ENCODE data around the gene NAPB. TPM values are rescaled to one million over a fixed set of nuclear protein-coding genes. Genes with fewer than 3 reads are reported as not detected.
A peak's percentile ranks its signal among the peaks of the same experiment; 100 is the strongest.
"Not testable (repeated sequence)": the region's sequence is repeated elsewhere in the genome, so short reads cannot be mapped to it uniquely, and the experiment has no call there.

NAPB gene
- 1 to 10 TPM; 6.1 to 8.1 TPM for total RNA-seq

DNA sequence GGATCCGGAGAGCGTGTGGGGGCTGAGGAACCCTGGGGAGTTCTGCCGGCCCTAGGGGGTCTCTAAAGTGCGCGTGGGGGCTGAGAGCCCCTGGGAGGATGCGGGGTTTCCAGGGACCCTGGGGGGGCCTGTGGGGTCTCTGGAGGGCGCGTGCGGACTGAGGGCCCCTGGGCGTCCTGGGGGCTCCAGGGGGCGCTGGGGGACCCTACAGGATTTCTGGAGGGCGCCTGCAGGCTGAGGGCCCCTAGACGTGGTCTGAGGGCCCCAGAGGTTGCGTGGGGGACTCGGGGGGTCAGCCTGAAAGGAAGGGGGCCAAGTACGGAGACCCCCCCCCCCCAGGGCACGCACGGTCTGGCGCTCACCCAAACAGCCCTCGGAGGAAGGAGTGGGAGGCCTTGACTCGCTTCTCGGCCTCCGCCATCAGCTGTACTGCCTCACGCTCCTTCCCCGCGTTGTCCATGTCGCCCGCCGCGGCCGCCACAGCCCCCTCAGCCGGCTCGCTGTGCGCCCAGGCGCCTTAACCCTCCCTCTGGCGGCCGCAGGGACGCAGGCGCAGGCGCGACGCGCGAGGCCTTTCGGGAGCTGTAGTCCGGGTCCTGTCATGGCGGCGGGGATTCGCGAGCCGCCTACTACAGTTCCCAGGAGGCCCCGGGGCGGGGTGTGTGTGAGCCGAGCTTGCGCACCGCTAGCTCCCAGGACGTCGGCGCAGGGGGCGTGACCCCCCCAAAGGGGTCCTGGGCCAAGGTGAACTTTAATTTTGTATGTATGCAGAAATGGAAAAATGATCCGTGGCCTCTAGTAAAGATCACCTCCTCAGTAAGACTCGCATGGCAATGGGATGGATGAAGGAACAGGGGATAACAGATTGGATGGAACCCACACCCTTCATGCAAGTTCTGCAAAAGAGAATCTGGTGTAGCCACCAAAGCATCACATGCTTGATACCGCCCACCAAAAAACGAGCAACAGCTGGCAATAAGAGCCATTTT is at the start of gene NAPB:
Gene NAPB (minus strand): TSS at position 546 of the 989 bp plus-strand sequence. CDS start 86 bp downstream, at position 460.
- CTCF ChIA-PET = interaction anchor here (0.6 to 2.9 kb wide), 9 partner anchors 10 to 72 kb away, joined by 3 to 9 read pairs (median 4); no protein-coding TSS in a partner anchor
- DNase-seq (peak; percentile 96), ATAC-seq (peak; percentile 99)
- H3K9me3 Mint-ChIP-seq (ENCODE audit: low read depth) = no peaks in the 10 kb centered on the region
- intact Hi-C loops (cut with DNase I, micrococcal nuclease) = loop anchor here (1.0 to 10.0 kb wide), 8 partner anchors 25 to 276 kb away; partner anchors contain the start of genes GZF1 (in 1 of the 2) and NXT1 (in 1 of the 2)
- POLR2A ChIA-PET = interaction anchor here (0.5 to 1.3 kb wide), 8 partner anchors 22 to 1509 kb away, joined by 3 to 15 read pairs (median 4); partner anchors contain the start of gene NXT1
- H3K27ac Mint-ChIP-seq = peak within 1 kb of the TSS; percentile 60
- no peaks in the 10 kb centered on the region for H3K36me3 Mint-ChIP-seq (ENCODE audit: low read depth)
- peak within 1 kb of the TSS; percentile 86 for H3K4me3 Mint-ChIP-seq
- peaks cover 26% of the 10 kb centered on the region for H3K4me1 Mint-ChIP-seq
- H3K27me3 Mint-ChIP-seq = peaks cover 8% of the 10 kb centered on the region

DNA sequence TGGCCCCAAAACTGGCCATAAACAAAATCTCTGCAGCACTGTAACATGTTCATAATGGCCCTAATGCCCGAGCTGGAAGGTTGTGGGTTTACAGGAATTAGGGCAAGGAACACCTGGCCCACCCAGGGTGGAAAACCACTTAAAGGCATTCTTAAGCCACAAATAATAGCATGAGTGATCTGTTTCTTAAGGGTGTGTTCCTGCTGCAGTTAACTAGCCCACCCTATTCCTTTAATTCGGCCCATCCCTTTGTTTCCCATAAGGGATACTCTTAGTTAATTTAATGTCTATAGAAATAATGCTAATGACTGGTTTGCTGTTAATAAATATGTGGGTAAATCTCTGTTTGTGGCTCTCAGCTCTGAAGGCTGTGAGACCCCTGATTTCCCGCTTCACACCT is 45.7 kb upstream of the NAPB start:
- CTCF ChIA-PET; ATAC-seq; intact Hi-C loops (cut with DNase I, micrococcal nuclease); H3K4me1 Mint-ChIP-seq; POLR2A ChIA-PET; H3K4me3 Mint-ChIP-seq; H3K27ac Mint-ChIP-seq; H3K36me3 Mint-ChIP-seq (ENCODE audit: low read depth); DNase-seq: not testable (repeated sequence)
- peaks cover 25% of the 10 kb centered on the region for H3K27me3 Mint-ChIP-seq
- peaks cover 15% of the 10 kb centered on the region for H3K9me3 Mint-ChIP-seq (ENCODE audit: low read depth)

DNA sequence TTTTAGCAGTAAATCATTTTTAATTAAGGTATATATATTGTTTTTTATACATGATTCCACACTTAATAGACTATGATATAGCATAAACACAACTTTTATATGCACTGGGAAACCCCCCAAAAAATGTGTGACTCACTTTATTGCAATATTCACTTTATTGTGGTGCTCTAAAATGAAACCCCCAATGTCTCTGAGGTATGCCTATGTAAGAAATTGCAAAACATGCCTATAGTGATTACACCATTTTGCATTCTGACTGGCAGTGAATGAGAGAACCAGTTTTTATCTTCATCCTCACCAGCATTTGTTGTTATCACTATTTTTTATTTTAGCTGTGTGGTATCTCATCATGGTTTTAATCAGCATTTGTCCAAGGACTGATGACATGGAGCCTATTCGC is 39.9 kb upstream of the NAPB start:
- POLR2A ChIA-PET = no interaction called here
- no peak for DNase-seq
- H3K4me3 Mint-ChIP-seq = no peak overlapping the region
- peaks cover 6% of the 10 kb centered on the region for H3K9me3 Mint-ChIP-seq (ENCODE audit: low read depth)
- H3K4me1 Mint-ChIP-seq = peaks cover 4% of the 10 kb centered on the region
- no peak for ATAC-seq
- H3K36me3 Mint-ChIP-seq (ENCODE audit: low read depth) = peaks cover 3% of the 10 kb centered on the region
- H3K27me3 Mint-ChIP-seq = peaks cover 18% of the 10 kb centered on the region
- H3K27ac Mint-ChIP-seq = no peak overlapping the region
- CTCF ChIA-PET = no interaction called here
- intact Hi-C loops (cut with DNase I, micrococcal nuclease) = no loop called here

DNA sequence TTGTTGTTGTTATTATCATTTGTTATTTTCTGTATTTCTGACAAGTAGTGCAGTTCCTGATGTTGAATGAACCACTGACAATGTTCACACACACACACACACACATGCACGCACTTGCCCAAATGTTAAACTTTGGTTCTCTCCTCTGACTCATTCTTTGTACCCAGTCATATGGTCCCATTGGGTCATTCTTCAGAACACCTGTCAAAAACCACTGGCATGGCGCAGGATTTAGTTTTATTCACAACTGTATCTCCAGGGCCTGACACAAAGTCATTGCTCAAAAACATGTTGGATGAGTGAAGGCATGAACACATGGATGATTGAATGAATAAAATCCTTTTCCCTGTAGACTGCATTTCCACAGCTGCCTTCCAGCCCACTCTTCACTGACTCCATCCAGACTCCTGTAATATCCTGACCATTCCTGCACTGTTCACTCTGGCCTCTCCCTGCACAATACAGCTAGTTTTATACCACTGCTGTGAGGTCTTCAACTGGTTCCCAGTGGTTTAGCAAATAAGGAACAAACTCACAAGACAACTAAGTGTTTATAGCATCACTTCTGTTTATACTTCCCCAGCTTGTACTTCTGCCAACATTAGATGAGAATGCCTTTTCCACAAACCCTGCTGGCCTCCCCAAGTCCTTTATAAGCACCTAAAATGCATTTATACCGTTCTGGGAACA is 38.3 kb upstream of the NAPB start:
- POLR2A ChIA-PET = no interaction called here

DNA sequence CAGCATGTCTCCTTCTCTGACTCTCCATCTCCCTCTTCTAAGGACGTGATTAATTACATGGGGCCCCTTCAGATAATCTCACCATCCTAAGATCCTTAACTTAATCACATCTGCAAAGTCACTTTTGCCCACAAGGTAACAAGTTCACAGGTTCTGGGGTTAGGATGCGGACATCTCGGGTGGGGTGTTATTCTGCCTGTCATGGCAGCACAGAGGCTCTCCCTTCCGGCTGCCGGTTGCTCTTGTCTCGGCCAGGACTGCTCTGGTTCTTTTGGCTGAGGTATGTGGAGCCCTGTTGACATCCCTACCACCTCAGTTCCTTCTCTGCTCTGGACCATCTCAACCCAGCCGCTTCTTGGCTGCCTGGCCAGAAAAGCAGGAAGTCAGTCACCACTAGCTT is 35.6 kb upstream of the NAPB start:
- CTCF ChIA-PET = interaction anchor here (0.6 kb wide), 1 partner anchor 12 kb away, joined by 3 read pairs; no protein-coding TSS in a partner anchor
- no peak overlapping the region for H3K27ac Mint-ChIP-seq
- POLR2A ChIA-PET = no interaction called here

More for the DNA sequence above, 38.3 kb upstream of the NAPB start:
- intact Hi-C loops (cut with DNase I, micrococcal nuclease) = no loop called here
- H3K9me3 Mint-ChIP-seq (ENCODE audit: low read depth) = peaks cover 2% of the 10 kb centered on the region
- CTCF ChIA-PET = no interaction called here
- ATAC-seq (peak; percentile 26), DNase-seq (no peak)
- peaks cover 7% of the 10 kb centered on the region for H3K4me1 Mint-ChIP-seq
- peaks cover 13% of the 10 kb centered on the region for H3K27me3 Mint-ChIP-seq
- H3K27ac Mint-ChIP-seq = no peak overlapping the region
- no peaks in the 10 kb centered on the region for H3K36me3 Mint-ChIP-seq (ENCODE audit: low read depth)
- H3K4me3 Mint-ChIP-seq = no peak overlapping the region

DNA sequence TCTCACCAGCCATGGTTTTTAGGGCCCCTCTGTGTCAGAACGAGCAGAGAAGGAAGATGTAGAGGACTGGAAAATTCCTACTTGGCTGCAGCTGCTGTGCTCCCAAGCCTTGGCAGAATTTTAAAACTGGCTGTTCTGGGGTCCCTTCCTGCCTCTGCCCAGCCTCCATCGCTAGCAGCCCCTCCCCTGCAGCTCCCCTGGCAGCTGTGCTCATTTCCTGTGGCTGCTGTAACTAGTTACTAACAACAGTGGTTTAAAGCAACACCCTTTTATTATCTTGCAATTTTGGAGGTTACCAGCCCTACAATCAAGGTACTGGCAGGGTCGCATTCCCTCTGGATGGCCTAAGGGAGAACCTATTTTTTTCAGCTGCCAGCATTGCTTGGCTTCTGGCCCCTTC is 35.1 kb upstream of the NAPB start:
- Mint-ChIP-seq H3K36me3 (ENCODE audit: low read depth) (no peaks in the 10 kb centered on the region), H3K4me3 (no peak overlapping the region), H3K4me1 (peaks cover 7% of the 10 kb centered on the region), H3K27ac (no peak overlapping the region), H3K27me3 (no peaks in the 10 kb centered on the region), H3K9me3 (ENCODE audit: low read depth) (no peaks in the 10 kb centered on the region)
- CTCF ChIA-PET = no interaction called here
- POLR2A ChIA-PET = no interaction called here
- no peak for DNase-seq
- intact Hi-C loops (cut with DNase I, micrococcal nuclease) = no loop called here
- ATAC-seq = no peak

More for the DNA sequence above, 35.6 kb upstream of the NAPB start:
- H3K4me1 Mint-ChIP-seq = peaks cover 7% of the 10 kb centered on the region
- ATAC-seq (no peak), DNase-seq (no peak)
- intact Hi-C loops (cut with DNase I, micrococcal nuclease) = no loop called here
- no peaks in the 10 kb centered on the region for H3K36me3 Mint-ChIP-seq (ENCODE audit: low read depth)
- H3K27me3 Mint-ChIP-seq = peaks cover under 1% of the 10 kb centered on the region
- H3K4me3 Mint-ChIP-seq = no peak overlapping the region
- H3K9me3 Mint-ChIP-seq (ENCODE audit: low read depth) = no peaks in the 10 kb centered on the region

DNA sequence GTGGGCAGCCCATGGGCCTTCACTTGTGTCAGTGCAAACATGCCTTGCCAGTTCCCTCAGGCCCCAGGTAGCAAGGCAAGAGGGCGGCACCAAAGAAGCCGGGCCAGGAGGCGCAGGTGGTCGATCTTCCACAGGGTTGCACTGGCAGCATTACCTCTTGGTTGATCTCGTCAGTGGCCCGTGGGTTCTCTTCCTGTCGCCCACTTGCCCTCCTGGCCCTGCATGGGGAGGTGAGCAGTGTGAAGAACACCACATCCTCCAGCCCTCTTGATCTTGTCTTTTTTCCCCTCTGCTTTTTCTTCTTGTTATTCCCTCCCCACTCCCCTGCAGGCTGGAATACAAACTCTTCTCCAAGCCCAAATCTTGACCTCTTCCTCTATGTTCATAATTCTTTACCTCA is 34.4 kb upstream of the NAPB start:
- H3K36me3 Mint-ChIP-seq (ENCODE audit: low read depth) = no peaks in the 10 kb centered on the region
- peaks cover 2% of the 10 kb centered on the region for H3K27me3 Mint-ChIP-seq
- intact Hi-C loops (cut with DNase I, micrococcal nuclease) = no loop called here
- H3K4me1 Mint-ChIP-seq = peaks cover 7% of the 10 kb centered on the region
- no peaks in the 10 kb centered on the region for H3K9me3 Mint-ChIP-seq (ENCODE audit: low read depth)
- no peak overlapping the region for H3K27ac Mint-ChIP-seq
- POLR2A ChIA-PET = no interaction called here
- ATAC-seq (no peak), DNase-seq (no peak)
- H3K4me3 Mint-ChIP-seq = no peak overlapping the region
- CTCF ChIA-PET = no interaction called here

DNA sequence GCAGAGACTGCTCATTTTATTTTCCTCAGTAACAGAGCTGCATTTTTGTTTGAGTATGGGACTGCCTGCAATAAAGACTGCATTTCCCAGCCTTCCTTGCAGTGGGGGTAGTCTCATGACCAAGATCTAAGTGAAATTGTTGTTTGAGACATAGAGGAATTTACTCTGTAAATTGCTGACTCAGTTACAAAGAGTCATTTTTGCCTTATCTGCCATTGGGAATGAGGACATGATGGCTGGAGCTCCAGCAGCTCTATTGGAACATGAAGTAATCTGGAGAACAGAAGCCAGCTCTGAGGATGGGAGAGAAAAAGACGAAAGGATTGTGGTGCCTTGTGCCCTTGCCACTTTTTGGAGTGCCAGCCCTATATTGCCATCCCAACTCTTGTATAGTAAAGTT is 33.5 kb upstream of the NAPB start:
- ChIA-PET CTCF (interaction anchor here (0.7 kb wide), 1 partner anchor 12 kb away, joined by 3 read pairs; no protein-coding TSS in a partner anchor), POLR2A (no interaction called here)
- Mint-ChIP-seq H3K9me3 (ENCODE audit: low read depth) (no peaks in the 10 kb centered on the region), H3K27ac (no peak overlapping the region), H3K4me1 (peaks cover 7% of the 10 kb centered on the region), H3K4me3 (no peak overlapping the region), H3K27me3 (peaks cover 2% of the 10 kb centered on the region), H3K36me3 (ENCODE audit: low read depth) (no peaks in the 10 kb centered on the region)
- intact Hi-C loops (cut with DNase I, micrococcal nuclease) = no loop called here
- ATAC-seq (no peak), DNase-seq (no peak)

DNA sequence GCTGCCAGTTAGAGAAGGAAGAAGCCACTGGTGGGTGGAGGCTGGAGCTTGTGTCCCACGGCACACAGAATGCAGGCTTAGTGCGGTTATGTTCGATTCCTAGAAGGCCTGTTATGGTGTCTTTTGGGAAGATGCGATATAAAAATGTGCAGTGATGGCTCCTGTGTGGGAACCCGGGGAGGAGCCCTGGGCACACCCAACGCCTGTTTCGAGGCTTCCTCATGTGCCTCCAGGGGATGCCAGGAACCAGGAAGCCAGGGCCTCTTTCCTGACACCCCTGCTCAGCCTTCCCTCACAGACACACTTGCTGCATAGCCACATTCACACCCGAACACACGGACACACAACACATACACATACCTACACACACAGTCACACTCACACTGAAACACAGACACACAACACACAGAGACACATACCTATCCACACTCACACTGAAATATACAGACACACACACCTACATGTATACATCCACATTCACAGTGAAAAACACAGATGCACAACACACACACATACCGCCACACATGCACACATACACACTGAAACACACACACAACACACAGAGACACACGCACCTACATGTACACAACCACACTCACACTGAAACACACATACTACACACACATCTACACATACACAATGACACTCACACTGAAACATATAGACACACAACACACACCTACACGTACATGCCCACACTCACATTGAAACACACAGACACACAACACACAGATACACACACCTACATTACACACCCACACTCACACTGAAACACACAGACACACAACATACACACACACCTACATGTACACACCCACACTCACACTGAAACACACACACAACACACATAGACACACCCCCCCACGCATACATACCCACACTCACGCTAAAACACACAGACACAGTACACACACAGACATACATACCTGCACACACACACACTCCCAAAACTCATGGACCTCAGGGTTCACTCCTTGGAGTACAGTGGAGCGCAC is 32.6 kb upstream of the NAPB start:
- H3K9me3 Mint-ChIP-seq (ENCODE audit: low read depth) = no peaks in the 10 kb centered on the region
- DNase-seq (no peak), ATAC-seq (no peak)
- intact Hi-C loops (cut with DNase I, micrococcal nuclease) = no loop called here
- H3K4me1 Mint-ChIP-seq = peaks cover 7% of the 10 kb centered on the region
- CTCF ChIA-PET = no interaction called here
- POLR2A ChIA-PET = no interaction called here
- H3K27me3 Mint-ChIP-seq = peaks cover 2% of the 10 kb centered on the region
- no peaks in the 10 kb centered on the region for H3K36me3 Mint-ChIP-seq (ENCODE audit: low read depth)
- H3K27ac Mint-ChIP-seq = no peak overlapping the region
- no peak overlapping the region for H3K4me3 Mint-ChIP-seq

DNA sequence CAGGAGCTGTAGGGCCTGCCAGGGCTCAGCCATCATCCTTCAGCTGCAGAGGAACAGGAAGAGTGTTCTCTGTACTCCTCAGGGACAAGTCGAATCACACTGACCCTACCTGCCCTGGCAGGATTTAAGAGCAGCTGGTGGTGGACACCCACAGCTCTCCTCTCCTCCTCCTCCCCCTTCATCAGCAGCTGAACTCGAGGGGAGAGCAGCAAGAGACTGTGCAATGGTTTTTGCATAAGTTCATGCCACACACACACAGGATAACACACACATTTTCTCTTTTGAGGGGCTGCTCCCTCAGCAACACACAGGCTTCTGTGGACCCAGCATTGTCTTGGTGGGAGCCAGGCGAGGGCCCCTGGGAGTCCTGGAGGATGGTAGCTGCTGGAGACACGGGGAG is 31.5 kb upstream of the NAPB start, which contains the start of gene CST11:
Gene CST11 (minus strand): TSS at position 101 of the 400 bp plus-strand sequence. CDS start 65 bp downstream, at position 36.
- Mint-ChIP-seq H3K4me1 (peaks cover 7% of the 10 kb centered on the region), H3K27me3 (peaks cover 2% of the 10 kb centered on the region), H3K27ac (no peak within 1 kb of the TSS), H3K4me3 (no peak within 1 kb of the TSS), H3K9me3 (ENCODE audit: low read depth) (no peaks in the 10 kb centered on the region), H3K36me3 (ENCODE audit: low read depth) (no peaks in the 10 kb centered on the region)
- DNase-seq = no peak
- ATAC-seq = no peak
- CTCF ChIA-PET = no interaction called here
- POLR2A ChIA-PET = no interaction called here
- intact Hi-C loops (cut with DNase I, micrococcal nuclease) = no loop called here
